ENCODE results near the gene SDK2.

SDK2 gene

GRCh38 chr17:73630965-73631595 is 13.2 kb downstream of the SDK2 start:
- DNase-seq: no peak

DNA sequence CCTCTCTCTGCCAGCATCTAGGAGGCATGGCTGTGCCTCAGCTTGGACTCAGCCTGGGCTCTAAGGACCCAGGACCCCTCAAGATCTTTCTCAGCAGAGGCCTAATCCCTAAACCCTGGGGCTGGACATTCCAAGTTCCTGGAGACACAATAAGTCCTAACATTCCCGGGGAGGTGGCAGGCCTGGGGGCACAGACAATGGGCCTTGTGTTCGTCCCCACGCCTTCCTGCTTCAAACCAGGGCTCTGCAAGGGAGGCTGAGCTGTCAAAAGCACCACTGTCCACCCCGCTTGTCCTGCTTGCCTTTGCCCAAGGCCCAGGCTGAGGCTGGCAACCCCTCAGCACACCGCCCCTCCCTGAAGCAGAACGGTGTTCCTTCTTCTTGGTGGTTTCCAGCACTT is 13.7 kb downstream of the SDK2 start:
- DNase-seq: no peak

DNA sequence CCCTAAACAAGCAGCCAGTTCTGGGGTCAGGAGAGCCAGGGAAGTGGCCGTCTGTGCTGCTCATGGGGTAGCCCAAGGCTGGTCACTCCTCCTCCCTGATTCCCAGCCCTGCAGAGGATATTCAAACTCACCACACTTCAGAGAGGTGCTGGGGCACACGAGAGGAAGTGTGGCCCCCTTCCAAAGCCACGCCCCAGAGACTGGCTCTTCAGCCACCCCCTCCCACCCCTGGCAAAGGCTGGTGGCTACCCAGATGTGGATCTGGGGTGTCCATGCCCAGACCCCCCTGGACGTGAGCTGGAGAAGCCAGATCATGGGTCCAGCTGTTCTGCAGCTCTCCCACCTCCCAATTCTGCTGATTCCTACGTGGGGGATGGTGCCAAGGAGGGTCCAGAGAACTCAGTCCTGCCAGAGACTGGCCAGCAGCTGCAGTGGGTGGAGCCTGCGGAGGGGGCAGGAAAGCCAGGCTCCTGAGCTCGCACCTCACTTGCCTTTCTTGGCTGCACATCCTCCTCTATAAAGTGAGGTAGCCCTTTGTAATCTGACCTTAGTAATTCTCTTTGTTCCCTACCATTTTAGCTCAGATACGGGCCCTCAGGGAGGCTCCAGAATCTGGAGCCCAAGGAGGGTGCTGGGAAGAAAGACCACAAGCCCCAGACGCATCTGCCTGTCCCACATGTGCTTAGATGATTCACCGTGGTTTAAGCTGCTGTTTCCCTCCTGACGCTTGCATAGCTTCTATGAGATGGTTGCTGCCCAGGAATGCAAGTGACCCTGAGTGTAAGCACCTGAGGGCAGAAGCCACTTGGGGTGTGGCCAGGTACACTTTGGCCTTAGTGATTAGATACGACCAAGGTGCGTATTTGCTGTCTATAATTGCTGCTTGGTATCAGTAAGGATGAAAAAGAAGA is 15.3 kb downstream of the SDK2 start:
- DNase-seq: no peak

DNA sequence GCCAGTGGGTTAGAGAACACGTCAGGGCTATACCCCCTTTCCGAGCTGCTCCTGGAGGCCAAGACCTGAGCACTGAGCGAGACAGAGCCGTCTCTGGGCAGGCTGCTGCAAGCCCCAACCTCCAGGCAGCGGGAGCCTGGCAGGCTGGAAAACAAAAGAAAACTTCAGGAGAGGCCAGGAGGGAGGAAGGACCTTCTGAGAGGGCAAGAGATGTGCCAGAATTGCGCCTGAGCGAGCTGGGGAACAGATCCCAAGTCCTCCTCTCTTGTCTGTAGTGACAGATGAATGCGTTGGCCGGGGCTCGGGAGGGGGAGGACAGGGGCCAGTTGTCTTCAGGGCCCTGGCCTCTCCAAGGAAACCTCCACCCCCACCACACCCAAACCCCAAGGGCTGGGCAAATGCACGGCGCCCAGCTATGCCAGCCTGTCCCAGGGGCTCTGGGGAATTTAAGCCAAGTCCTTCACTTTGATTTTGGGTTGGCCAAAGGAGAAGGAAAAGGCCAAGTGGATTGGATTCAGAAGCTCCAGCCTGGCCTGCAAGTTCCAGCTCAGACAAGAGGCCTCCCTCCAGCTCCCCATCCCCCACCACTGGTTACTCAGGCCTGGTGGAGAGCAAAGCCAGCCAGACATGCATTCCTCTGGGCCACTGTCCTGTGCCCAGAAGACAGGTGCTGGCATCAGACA is 18.1 kb downstream of the SDK2 start:
- no peak for DNase-seq

GRCh38 chr17:73625006-73625405 is 19.2 kb downstream of the SDK2 start:
- no peak for DNase-seq

- no peak for DNase-seq
These were observed 19.7 kb downstream of the SDK2 start for GRCh38 chr17:73624496-73624988.

DNA sequence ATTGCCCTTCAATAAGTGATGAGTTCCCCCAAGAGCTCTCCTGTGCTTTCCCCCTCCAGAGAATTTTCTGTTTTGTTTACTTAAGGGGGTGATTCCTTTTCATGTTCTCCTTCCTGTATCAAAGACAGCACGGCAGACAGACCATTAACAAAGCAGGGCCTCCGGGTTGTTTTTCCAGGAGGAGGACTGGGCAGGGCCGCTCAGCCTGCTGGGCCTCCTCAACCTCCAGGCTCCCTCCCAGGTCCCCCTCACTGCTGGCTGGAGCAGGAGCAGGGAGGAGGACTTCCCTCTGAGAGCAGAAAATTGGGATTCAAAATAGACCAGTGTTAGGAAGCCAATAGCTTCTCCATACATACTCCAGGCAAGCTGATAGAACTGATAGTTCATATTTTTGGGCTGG is 20.4 kb downstream of the SDK2 start:
- DNase-seq: no peak

GRCh38 chr17:73623247-73623646 is 21.0 kb downstream of the SDK2 start:
- no peak for DNase-seq

DNA sequence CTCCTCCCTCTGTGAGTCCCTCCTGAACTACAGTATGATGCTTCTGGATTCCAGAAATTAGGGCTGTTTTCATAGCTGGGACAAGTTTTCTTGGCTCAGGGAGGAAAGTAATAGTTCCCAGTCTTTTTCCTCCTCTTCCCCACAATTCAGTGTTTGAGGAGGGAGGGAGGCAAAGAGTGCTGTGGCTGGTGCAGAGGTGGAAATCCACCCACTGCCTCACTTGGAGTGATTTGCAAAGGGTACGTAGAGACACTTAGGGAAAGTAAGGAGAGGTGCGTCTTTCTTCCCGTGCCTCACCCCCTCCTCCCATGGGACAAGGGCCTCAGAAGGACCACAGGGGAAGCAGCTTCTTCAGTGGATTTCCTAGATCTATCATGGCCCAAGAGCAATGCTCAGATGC is 21.9 kb downstream of the SDK2 start:
- DNase-seq: no peak

GRCh38 chr17:73621685-73622084 is 22.6 kb downstream of the SDK2 start:
- no peak for DNase-seq

GRCh38 chr17:73620414-73620813 is 23.8 kb downstream of the SDK2 start:
- no peak for DNase-seq

GRCh38 chr17:73617501-73617900 is 26.7 kb downstream of the SDK2 start:
- DNase-seq: no peak

DNA sequence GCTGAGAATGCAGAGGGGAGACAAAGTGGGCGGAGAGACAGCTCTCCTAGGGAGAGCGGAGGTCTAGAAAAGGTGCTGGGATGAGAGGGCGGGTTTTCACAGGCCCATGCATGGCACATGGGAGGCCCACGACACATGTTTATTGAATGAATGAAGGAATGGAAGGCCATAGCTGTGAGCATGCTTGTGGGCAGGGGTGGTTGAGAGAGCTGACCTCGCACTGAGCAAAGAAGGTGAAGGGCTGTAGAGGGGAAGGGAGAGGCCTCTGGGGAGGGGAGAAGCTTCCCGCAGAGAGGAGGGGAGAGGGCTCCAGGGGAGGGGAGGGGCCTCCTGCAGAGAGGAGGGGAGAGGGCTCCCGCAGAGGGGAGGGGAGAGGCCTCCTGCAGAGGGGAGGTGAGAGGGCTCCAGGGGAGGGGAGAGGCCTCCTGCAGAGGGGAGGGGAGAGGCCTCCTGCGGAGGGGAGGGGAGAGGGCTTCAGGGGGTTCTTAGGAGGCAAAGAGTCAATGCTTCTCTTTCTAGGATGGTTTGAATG is 27.3 kb downstream of the SDK2 start:
- DNase-seq: no peak

DNA sequence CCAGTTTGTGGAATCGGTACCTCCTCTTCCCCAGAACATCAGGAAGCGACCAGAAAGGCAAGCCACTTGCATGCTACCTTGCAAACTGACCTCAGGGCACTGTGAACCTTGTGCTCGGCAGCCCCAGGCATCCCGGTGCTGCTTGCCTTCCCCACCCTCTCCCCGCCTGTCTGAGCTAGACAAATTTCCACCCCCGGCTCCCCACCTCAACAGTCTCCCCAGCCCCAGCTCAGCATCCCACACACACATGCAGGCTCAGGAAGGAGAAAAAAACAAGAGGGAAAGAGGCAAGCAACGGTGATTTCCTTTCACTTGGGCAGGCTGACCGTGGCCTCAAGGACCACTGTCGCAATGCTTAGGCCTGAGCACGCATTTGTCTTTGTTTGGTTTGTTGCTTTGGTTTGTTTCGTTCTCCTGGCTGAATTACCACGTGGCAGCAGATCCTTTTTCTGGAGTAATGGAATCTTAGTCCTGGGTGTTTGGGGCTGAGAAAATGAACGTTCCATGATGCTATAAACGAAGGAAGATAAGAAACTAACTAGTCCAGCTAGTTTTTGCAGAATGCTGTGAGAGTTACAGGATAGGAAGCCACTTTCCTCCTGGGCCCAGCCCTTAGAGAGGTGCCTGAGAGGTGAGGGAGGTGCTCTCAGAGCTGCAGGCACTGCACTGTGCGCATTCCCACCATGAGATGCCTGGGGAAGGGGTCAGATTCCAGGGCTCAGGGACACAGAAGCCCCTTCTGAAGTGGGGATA is 27.9 kb downstream of the SDK2 start:
- DNase-seq: no peak

- no peak for DNase-seq
These were observed 30.0 kb downstream of the SDK2 start for GRCh38 chr17:73614256-73614655.

GRCh38 chr17:73613271-73614233 is 30.7 kb downstream of the SDK2 start:
- no peak for DNase-seq

DNA sequence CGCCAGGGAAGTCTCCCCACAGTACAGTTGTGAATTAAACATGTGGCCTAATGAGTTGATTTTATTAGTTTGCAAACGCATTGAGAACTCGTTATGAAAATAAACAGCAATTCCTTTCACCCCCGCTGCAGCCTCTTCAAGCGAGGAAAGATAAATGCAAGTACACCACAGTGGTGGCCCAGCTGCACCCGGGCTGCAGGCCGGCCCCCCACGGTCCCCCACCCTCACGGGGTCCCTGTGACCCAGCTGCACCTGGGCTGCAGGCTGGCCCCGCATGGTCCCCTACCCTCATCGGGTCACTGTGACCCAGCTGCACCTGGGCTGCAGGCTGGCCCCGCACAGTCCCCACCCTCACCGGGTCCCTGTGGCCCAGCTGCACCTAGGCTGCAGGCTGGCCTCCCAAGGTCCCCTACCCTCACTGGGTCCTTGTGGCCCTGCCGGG is 32.2 kb downstream of the SDK2 start:
- DNase-seq: no peak

DNA sequence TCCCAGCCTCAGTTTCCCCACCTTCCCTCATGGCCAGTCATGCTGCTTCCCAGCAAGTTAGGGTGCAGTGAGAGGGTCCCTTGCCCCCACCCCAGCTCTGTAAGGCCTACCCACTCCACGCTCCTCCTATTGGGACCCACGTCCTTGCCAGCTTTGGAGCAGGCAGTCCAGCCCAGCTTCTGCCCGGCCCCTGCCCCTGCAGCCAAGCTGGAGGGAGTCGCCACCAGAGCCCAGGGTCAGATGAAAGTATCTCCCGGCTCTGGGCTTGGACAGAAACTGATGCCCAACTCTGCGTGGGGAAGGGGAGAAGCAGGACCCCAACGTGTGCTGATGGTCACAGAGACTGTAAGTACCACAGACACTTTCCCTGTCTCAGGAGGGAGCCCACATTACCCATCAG is 32.6 kb downstream of the SDK2 start:
- DNase-seq: no peak

DNA sequence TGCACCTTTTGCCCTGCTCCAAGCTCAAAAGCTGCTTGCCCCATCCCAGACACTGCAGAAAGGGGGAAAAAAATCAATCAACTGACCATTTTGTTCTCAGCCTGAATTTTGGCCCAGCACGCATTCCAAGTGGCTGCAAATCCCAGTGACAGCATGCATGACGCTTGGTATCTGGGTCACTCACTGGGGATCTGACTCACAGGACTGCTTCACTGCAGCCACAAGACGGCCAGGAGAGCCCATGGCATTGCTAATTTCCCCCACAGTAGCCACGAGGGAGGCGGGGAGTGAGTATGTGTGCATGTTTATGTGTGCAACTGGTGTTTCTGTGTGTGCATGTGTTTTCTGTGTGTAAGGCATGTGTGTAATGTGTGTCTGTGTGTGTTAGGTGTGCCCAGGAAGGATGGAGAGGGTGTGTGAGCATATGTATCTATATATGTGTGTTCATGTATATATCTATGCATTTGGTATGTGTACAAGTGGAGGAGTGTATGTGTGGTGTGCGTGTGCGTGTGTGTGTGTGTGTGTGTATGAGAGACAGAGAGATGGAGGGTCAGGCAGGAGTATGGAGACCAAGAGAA is 33.8 kb downstream of the SDK2 start:
- no peak for DNase-seq

DNA sequence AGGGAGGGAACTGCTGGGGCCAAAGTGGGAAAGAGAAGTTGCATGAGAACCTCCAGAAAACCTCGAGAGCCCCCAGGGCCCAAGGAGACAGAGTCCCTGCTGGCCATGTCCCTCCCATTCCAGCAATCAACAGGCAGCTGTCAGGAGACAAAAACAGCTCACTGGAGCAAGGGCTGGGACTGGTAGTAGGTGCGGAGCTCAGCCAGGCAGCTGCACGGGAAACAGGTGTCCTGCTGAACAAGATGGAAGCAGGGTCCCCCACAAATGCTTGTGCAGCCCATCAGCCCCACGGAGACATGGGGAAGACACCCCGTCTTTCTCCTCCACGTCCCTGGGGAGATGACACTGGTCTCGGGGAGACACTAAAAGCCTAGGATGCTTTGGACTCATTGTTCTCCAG is 34.5 kb downstream of the SDK2 start:
- DNase-seq: no peak

- no peak for DNase-seq
These were observed 35.2 kb downstream of the SDK2 start for GRCh38 chr17:73609060-73609459.

All from activated CD8-positive, alpha-beta memory T cell treated with anti-CD3 and anti-CD28 coated beads for 24 hours (primary cell).